T-cell (primary cell): ENCODE measurements around the gene JUN. TPM values are rescaled to one million over a fixed set of nuclear protein-coding genes. Genes with fewer than 3 reads are reported as not detected.

Experiments
- ATAC-seq, 4 experiments: fragments of 200-7000 bp in 3 of 4; fragments of 150-1000 bp in 1 of 4; cut with Tn5 transposase; replicated peaks in 1 of 4; 1 replicate in 3 of 4; 2 replicates in 1 of 4; pipeline ENCODE4 v1.10.0; 2021; ENCODE audit warnings: moderate library complexity in 3 of 4, mild to moderate bottlenecking in 2 of 4, moderate number of reproducible peaks in 1 of 4
- CTCF ChIA-PET, 2 donors: fragments of 300-600 bp; sonication (Branson Sonifier 250); formaldehyde crosslinking; loops; one replicate each; lab custom pipeline; 2022; ENCODE audit warnings: antibody characterized with exemption in 2 of 2; lab: Charles Lee
- POLR2A ChIA-PET, 2 donors: fragments of 300-600 bp; sonication (Branson Sonifier 250); formaldehyde crosslinking; loops; one replicate each; lab custom pipeline; 2022; ENCODE audit warnings: antibody characterized with exemption in 2 of 2; lab: Charles Lee
- DNase-seq, 35 experiments: peaks; one replicate each; pipeline versions ENCODE4 v3.0.0 to v3.0.0-alpha.2; 2013 to 2023
- H3K27ac ChIP-seq: one replicate; pipeline ENCODE4 v1.5.1; 2013; ENCODE audit warnings: low read length
- H3K27me3 ChIP-seq, 2 experiments: replicated peaks in 1 of 2; 1 replicate in 1 of 2; 2 replicates in 1 of 2; pipeline versions ENCODE4 v1.6.1 to v1.7.0; 2013; ENCODE audit warnings: low read length in 1 of 2, mixed read lengths in 1 of 2; ENCODE audit not compliant: control insufficient read depth in 2 of 2, insufficient read depth in 2 of 2; ENCODE audit errors: extremely low read depth in 1 of 2
- H3K36me3 ChIP-seq, 2 donors: 1 replicate in 1 of 2; 2 replicates in 1 of 2; pipeline versions ENCODE4 v1.6.1 to v1.7.0; 2013; ENCODE audit warnings: low read length in 1 of 2; ENCODE audit not compliant: control insufficient read depth in 2 of 2, insufficient read depth in 1 of 2; ENCODE audit errors: extremely low read depth in 1 of 2
- H3K4me1 ChIP-seq, 2 experiments: 1 replicate in 1 of 2; 2 replicates in 1 of 2; pipeline versions ENCODE4 v1.6.1 to v1.7.0; 2013; ENCODE audit warnings: low read length in 2 of 2, mixed read lengths in 1 of 2; ENCODE audit not compliant: insufficient read depth in 2 of 2, control insufficient read depth in 1 of 2; ENCODE audit errors: extremely low read depth in 1 of 2
- H3K4me3 ChIP-seq, 2 donors: 1 replicate in 1 of 2; 2 replicates in 1 of 2; pipeline versions ENCODE4 v1.5.1 to v1.7.0; 2013; ENCODE audit warnings: mild to moderate bottlenecking in 2 of 2, low read length in 1 of 2, moderate library complexity in 1 of 2; ENCODE audit not compliant: control insufficient read depth in 1 of 2; ENCODE audit errors: extremely low read depth in 1 of 2
- H3K9me3 ChIP-seq: 2 replicates; pipeline ENCODE4 v1.7.0; 2013
- H3K27ac Mint-ChIP-seq, 2 donors: one replicate each; pipeline ENCODE4 v1.8.0; 2020 to 2021; ENCODE audit warnings: mild to moderate bottlenecking in 2 of 2, mixed read lengths in 2 of 2
- H3K27me3 Mint-ChIP-seq, 2 donors: one replicate each; pipeline ENCODE4 v1.8.0; 2021 to 2022; ENCODE audit warnings: mixed read lengths in 2 of 2
- H3K36me3 Mint-ChIP-seq: one replicate; pipeline ENCODE4 v1.8.0; 2021; ENCODE audit warnings: mixed read lengths
- H3K4me1 Mint-ChIP-seq, 3 donors: one replicate each; pipeline ENCODE4 v1.8.0; 2020 to 2022; ENCODE audit warnings: mixed read lengths in 3 of 3, mild to moderate bottlenecking in 1 of 3
- H3K4me3 Mint-ChIP-seq, 3 donors: one replicate each; pipeline ENCODE4 v1.8.0; 2020 to 2022; ENCODE audit warnings: mild to moderate bottlenecking in 3 of 3, mixed read lengths in 3 of 3, moderate library complexity in 3 of 3
- H3K9me3 Mint-ChIP-seq, 3 donors: one replicate each; pipeline ENCODE4 v1.8.0; 2020 to 2022; ENCODE audit warnings: mixed read lengths in 3 of 3
- WGBS: methylation state at CpG from one replicate; pipeline ENCODE4 v1.1.5; 2013; ENCODE audit warnings: missing lambda C conversion rate; ENCODE audit not compliant: insufficient coverage; 5-methylcytosine and 5-hydroxymethylcytosine counted together
- total RNA-seq, 35 experiments: library from RNA in 6 of 35; stranded (reverse) in 6 of 35; fragments of 120-200 nt in 1 of 35; gene quantifications; one replicate each; pipeline versions ENCODE4 v1.2.1 to v1.2.4 and lab custom pipeline; 2013 to 2026

Gene JUN
- total RNA-seq, 5 donors from 2014 or later (not counting 1 experiment from before 2014, with no cell fraction given) = 43.2 to 1,335 (median 56.6) TPM

DNA sequence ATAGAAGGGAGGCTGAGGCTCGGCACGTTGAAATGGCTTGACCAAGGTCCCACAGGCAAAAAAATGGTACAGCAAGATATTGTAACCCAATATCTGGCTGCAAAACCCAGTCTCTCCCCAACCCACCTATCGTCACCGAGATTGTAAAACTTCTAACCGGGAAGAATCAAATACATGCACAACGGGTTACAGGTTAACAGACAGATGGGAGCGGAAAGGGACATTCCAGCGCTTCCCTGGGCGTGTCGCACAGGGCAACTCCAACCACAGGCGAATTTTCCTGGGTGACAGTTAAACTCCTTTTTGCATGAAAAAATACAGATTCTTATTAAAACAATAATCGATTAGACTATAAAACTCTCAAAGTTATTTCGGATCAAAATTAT lies 31.8 kb upstream of the JUN start:
- ChIA-PET CTCF (no interaction called here), POLR2A (interaction anchor here in 1 of 2 donors (0.6 to 0.7 kb wide), 3 partner anchors 35 to 92 kb away, joined by 3 to 6 read pairs (median 3); no protein-coding TSS in a partner anchor)
- Histone ChIP-seq H3K27me3 (no peaks in the 10 kb centered on the region), H3K4me1 (peaks cover 14 to 45% of the 10 kb centered on the region in 2 experiments), H3K9me3 (no peaks in the 10 kb centered on the region), H3K4me3 (peak overlapping the region; percentile 56 to 60), H3K27ac (peak overlapping the region; percentile 72), H3K36me3 (peaks cover 0 to under 1% of the 10 kb centered on the region in 2 donors)
- DNase-seq (peak in 1 of 35 experiments; percentile 49), ATAC-seq (no peak)
- Mint-ChIP-seq H3K27ac (peak overlapping the region; percentile 79 to 90), H3K27me3 (no peaks in the 10 kb centered on the region), H3K4me3 (peak overlapping the region; percentile 89 to 91 (median 90)), H3K4me1 (peaks cover 35 to 53% (median 52%) of the 10 kb centered on the region in 3 donors), H3K36me3 (no peaks in the 10 kb centered on the region), H3K9me3 (no peaks in the 10 kb centered on the region)
- 4% methylated on average over 6 of the region's 13 CpGs for WGBS

DNA sequence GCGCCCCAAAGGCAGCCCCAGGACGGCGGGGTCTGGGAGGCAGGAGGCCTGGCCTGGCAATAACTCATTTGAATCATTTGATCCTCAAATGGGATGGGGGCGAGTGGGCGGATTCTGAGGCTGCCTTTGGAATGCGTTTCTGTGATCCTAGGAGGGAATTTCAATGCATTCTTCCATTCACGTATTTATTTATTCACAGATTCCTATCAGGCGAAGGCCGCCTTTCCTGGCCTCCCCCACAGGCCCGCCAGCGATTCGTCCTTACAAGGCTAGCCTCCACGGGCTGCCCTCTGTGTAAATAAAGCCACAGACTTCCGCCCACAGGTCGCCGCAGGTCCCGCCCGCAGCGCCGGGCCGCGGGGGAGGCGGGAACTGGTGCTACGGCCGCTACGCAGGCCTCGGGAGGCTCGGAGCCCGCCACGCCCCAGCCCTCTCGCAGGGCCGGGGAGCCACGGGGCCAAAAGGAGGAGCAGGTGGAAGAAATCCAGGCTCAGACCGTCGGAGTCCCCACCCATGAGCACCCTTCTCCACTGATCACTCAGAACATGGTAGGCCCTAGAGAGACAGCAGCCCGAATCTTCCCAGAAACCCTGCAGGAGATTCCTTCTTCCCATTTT lies 31.3 kb upstream of the JUN start:
- H3K27ac ChIP-seq = peak overlapping the region; percentile 72
- H3K4me3 ChIP-seq = peak overlapping the region; percentile 56 to 60
- Mint-ChIP-seq H3K9me3 (no peaks in the 10 kb centered on the region), H3K27ac (peak overlapping the region; percentile 79 to 90), H3K4me3 (peak overlapping the region; percentile 89 to 91 (median 90)), H3K27me3 (no peaks in the 10 kb centered on the region), H3K36me3 (no peaks in the 10 kb centered on the region), H3K4me1 (peaks cover 35 to 53% (median 52%) of the 10 kb centered on the region in 3 donors)
- peaks cover 14 to 45% of the 10 kb centered on the region in 2 experiments for H3K4me1 ChIP-seq
- DNase-seq (peak in 21 of 35 experiments; percentile 4 to 68 (median 26)), ATAC-seq (peak in 3 of 4 experiments; percentile 22 to 38 (median 28))
- ChIA-PET POLR2A (no interaction called here), CTCF (no interaction called here)
- peaks cover 0 to 3% of the 10 kb centered on the region in 2 donors for H3K36me3 ChIP-seq
- no peaks in the 10 kb centered on the region for H3K9me3 ChIP-seq
- H3K27me3 ChIP-seq = no peaks in the 10 kb centered on the region
- 2% methylated on average over 28 of the region's 36 CpGs for WGBS

DNA sequence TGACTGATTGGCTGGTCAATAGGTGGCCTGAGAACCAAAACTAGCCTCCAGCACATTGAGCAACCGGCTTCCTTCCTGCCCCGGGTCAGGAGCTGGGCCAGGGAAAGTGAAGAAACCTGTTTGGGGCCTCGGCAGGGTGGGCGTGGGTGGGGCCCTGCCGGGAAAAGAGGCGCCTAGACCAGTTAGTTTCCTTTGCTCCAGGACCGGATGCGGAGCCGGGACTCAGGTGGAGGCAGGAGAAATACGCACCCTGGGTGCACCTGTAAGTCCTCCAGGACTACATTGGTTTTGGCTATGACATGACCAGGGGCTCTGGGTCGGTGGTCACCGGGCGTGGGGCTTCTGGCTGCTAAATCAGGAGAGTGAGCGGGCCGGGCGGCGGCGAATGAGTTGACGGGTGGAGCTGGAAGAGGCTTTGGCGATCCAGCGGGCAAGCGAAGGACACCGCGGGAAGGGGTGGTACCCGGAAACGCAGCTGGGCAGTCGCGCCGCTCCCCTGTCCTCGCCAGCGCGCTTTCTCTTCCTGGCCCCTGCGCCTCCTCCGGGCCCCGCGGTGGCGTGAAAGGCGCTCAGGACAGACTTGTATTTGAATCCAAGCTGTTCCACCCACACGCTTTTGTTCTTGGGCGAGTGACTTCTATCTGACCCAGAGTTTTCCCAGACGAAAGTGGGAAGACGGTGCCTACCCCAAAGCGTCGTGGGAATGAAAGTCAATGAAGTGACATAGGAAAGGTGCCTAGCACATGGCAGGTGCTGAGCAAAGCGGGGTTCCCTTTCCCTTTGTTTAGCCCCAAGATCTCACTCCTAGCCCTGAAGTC lies 30.6 kb upstream of the JUN start:
- DNase-seq (no peak), ATAC-seq (no peak)
- peaks cover 36 to 59% (median 58%) of the 10 kb centered on the region in 3 donors for H3K4me1 Mint-ChIP-seq
- H3K9me3 Mint-ChIP-seq = no peaks in the 10 kb centered on the region
- Histone ChIP-seq H3K4me1 (peaks cover 14 to 45% of the 10 kb centered on the region in 2 experiments), H3K27ac (peak overlapping the region; percentile 72), H3K9me3 (no peaks in the 10 kb centered on the region), H3K4me3 (peak overlapping the region; percentile 56 to 60), H3K27me3 (no peaks in the 10 kb centered on the region), H3K36me3 (peaks cover 0 to 3% of the 10 kb centered on the region in 2 donors)
- H3K36me3 Mint-ChIP-seq = no peaks in the 10 kb centered on the region
- ChIA-PET CTCF (no interaction called here), POLR2A (no interaction called here)
- peak overlapping the region; percentile 61 to 68 for H3K27ac Mint-ChIP-seq
- 97% methylated on average over 42 of the region's 45 CpGs for WGBS
- H3K4me3 Mint-ChIP-seq = peak overlapping the region; percentile 89 to 91 (median 90)
- no peaks in the 10 kb centered on the region for H3K27me3 Mint-ChIP-seq

DNA sequence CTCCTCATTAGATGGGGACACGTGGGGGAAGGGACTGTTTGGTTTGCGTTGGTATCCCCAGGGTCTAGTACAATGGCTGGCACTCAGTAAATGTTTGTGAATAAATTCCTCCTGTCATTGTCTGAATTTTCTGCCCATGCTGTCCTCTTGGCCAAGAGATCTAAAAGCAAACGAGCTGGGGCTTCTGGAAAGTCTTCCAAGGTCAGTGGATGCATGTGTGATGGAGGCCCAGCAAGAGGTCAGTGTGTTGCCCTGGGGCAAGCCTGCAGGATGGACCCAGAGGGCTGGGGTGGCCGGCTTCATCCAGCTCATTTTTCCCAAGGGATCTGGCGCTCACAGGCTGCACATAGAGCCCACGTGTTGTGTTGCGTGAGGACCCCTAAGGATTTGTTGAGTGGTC lies 30.0 kb upstream of the JUN start:
- H3K4me3 ChIP-seq = no peak overlapping the region

DNA sequence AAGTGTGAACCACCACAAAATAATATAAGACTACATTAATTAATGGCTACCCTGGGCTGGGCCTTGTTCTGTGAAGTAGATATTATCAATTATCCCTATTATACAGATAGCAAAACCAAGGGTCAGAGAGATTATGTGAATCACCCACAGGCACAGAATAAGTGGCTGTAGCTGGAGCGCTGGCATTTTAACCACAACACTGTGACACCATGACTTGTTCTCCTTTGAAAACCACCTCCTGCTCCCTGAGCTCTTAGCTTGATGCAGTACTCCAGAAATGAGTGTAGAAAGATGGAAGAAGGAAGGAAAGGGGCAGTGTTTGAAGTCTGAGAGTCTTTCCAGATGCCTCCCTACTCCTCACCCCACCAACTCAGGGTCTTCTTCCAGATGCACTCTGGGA lies 29.5 kb upstream of the JUN start:
- DNase-seq (peak in 2 of 35 experiments; percentile 16 to 51), ATAC-seq (peak in 1 of 4 experiments; percentile 5)
- Histone ChIP-seq H3K36me3 (peaks cover 0 to 3% of the 10 kb centered on the region in 2 donors), H3K4me3 (no peak overlapping the region), H3K27me3 (no peaks in the 10 kb centered on the region), H3K4me1 (peaks cover 14 to 45% of the 10 kb centered on the region in 2 experiments), H3K9me3 (no peaks in the 10 kb centered on the region), H3K27ac (peak overlapping the region; percentile 83)
- H3K4me1 Mint-ChIP-seq = peaks cover 41 to 63% (median 61%) of the 10 kb centered on the region in 3 donors
- H3K27me3 Mint-ChIP-seq = no peaks in the 10 kb centered on the region
- ChIA-PET POLR2A (no interaction called here), CTCF (no interaction called here)
- H3K9me3 Mint-ChIP-seq = no peaks in the 10 kb centered on the region
- peak overlapping the region; percentile 41 to 55 (median 46) for H3K4me3 Mint-ChIP-seq
- no peaks in the 10 kb centered on the region for H3K36me3 Mint-ChIP-seq
- H3K27ac Mint-ChIP-seq = peak overlapping the region; percentile 85 to 89
- 60% methylated on average over 1 of the region's 1 CpG for WGBS

More for the DNA sequence above, 30.0 kb upstream of the JUN start:
- WGBS = 100% methylated on average over 4 of the region's 7 CpGs
- Mint-ChIP-seq H3K9me3 (no peaks in the 10 kb centered on the region), H3K27ac (peak overlapping the region; percentile 85 to 89), H3K27me3 (no peaks in the 10 kb centered on the region), H3K36me3 (no peaks in the 10 kb centered on the region), H3K4me1 (peaks cover 41 to 63% (median 61%) of the 10 kb centered on the region in 3 donors), H3K4me3 (peak overlapping the region in 2 of 3 donors; percentile 46 to 55)
- H3K36me3 ChIP-seq = peaks cover 0 to 3% of the 10 kb centered on the region in 2 donors
- no peak for ATAC-seq
- H3K4me1 ChIP-seq = peaks cover 14 to 45% of the 10 kb centered on the region in 2 experiments
- DNase-seq = no peak
- ChIA-PET CTCF (no interaction called here), POLR2A (no interaction called here)
- peak overlapping the region; percentile 83 for H3K27ac ChIP-seq
- no peaks in the 10 kb centered on the region for H3K9me3 ChIP-seq
- no peaks in the 10 kb centered on the region for H3K27me3 ChIP-seq

DNA sequence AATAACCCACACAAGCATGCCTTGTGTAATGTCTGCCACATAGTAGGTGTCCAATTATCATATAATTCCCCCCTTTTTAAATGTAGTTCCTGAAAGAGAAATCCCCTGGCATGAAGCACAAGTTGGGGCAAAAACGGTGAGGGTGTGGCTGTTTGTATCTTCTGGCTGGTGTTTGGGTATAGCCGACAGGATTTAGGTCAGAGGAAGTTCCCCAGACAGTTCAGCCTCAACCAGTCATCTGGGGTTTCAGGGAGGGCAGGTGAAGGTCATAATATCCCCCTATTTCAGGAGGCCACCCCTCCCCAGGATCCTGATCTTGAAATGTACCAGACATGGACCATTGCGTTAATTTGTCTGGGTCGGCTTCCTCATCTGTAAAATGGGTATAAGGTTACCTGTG lies 29.1 kb upstream of the JUN start:
- no peaks in the 10 kb centered on the region for H3K27me3 ChIP-seq
- Mint-ChIP-seq H3K4me3 (peak overlapping the region; percentile 41 to 55 (median 46)), H3K27ac (peak overlapping the region; percentile 85 to 89), H3K27me3 (no peaks in the 10 kb centered on the region), H3K9me3 (no peaks in the 10 kb centered on the region), H3K36me3 (no peaks in the 10 kb centered on the region), H3K4me1 (peaks cover 41 to 64% (median 61%) of the 10 kb centered on the region in 3 donors)
- ChIA-PET CTCF (no interaction called here), POLR2A (interaction anchor here in 1 of 2 donors (1.1 kb wide), 1 partner anchor 29 kb away, joined by 7 read pairs; the partner anchor contains the start of gene JUN)
- DNase-seq = peak in 32 of 35 experiments; percentile 22 to 86 (median 46)
- peaks cover 14 to 45% of the 10 kb centered on the region in 2 experiments for H3K4me1 ChIP-seq
- no peak overlapping the region for H3K4me3 ChIP-seq
- H3K27ac ChIP-seq = peak overlapping the region; percentile 83
- no peaks in the 10 kb centered on the region for H3K9me3 ChIP-seq
- peak; percentile 50 to 81 (median 58) for ATAC-seq
- H3K36me3 ChIP-seq = peaks cover 0 to 3% of the 10 kb centered on the region in 2 donors
- no CpG with 5 or more reads among the region's 4 CpGs for WGBS
